Common myeloid progenitor, CD34-positive (primary cell): Measurements from ENCODE around the gene MYH6.
A peak's percentile ranks its signal among the peaks of the same experiment; 100 is the strongest.
"Not testable (repeated sequence)": the region's sequence is repeated elsewhere in the genome, so short reads cannot be mapped to it uniquely, and the experiment has no call there.

Source experiments
- CTCF ChIA-PET: fragments of 350-600 bp; sonication (Branson Sonifier 250); formaldehyde crosslinking; loops from one replicate; lab custom pipeline; 2021; ENCODE audit warnings: antibody characterized with exemption; lab: Charles Lee
- POLR2A ChIA-PET: fragments of 350-600 bp; sonication (Branson Sonifier 250); formaldehyde crosslinking; loops from one replicate; lab custom pipeline; 2021; ENCODE audit warnings: antibody characterized with exemption; lab: Charles Lee
- DNase-seq, 3 donors: peaks; one replicate each; pipeline versions ENCODE4 v3.0.0 to v3.0.0-alpha.2; 2013
- H3K27ac ChIP-seq, 2 experiments: 1 replicate in 1 of 2; 2 replicates in 1 of 2; pipeline ENCODE4 v1.7.0; 2013; ENCODE audit warnings: inconsistent platforms in 2 of 2, low read length in 2 of 2, mild to moderate bottlenecking in 2 of 2, low read depth in 1 of 2, moderate library complexity in 1 of 2; ENCODE audit not compliant: severe bottlenecking in 2 of 2, insufficient read depth in 1 of 2, poor library complexity in 1 of 2
- H3K27me3 ChIP-seq, 5 experiments: replicated peaks in 2 of 5; 1 replicate in 3 of 5; 2 replicates in 2 of 5; pipeline versions ENCODE4 v1.6.1 to v1.7.0; 2013; ENCODE audit warnings: low read length in 4 of 5, mild to moderate bottlenecking in 2 of 5, moderate library complexity in 2 of 5, inconsistent platforms in 1 of 5; ENCODE audit not compliant: insufficient read depth in 5 of 5, control insufficient read depth in 4 of 5
- H3K36me3 ChIP-seq, 4 experiments: 1 replicate in 2 of 4; 2 replicates in 2 of 4; pipeline versions ENCODE4 v1.6.1 to v1.7.0; 2013; ENCODE audit warnings: low read length in 3 of 4, control low read depth in 1 of 4, mild to moderate bottlenecking in 1 of 4; ENCODE audit not compliant: control insufficient read depth in 4 of 4, insufficient read depth in 4 of 4
- H3K4me1 ChIP-seq, 4 experiments: 1 replicate in 3 of 4; 2 replicates in 1 of 4; pipeline versions ENCODE4 v1.6.1 to v1.7.1; 2013; ENCODE audit warnings: low read length in 3 of 4, mild to moderate bottlenecking in 3 of 4, control low read depth in 1 of 4, inconsistent platforms in 1 of 4, moderate library complexity in 1 of 4; ENCODE audit not compliant: control insufficient read depth in 4 of 4, insufficient read depth in 4 of 4; ENCODE audit errors: control extremely low read depth in 1 of 4
- H3K4me3 ChIP-seq, 7 experiments: 1 replicate in 4 of 7; 2 replicates in 3 of 7; pipeline versions ENCODE4 v1.5.1 to v1.7.0; 2013; ENCODE audit warnings: mild to moderate bottlenecking in 7 of 7, low read length in 6 of 7, moderate library complexity in 6 of 7, inconsistent platforms in 2 of 7, low read depth in 2 of 7, control low read depth in 1 of 7; ENCODE audit not compliant: insufficient read depth in 4 of 7, control insufficient read depth in 1 of 7; ENCODE audit errors: extremely low read depth in 1 of 7
- H3K9me3 ChIP-seq, 5 experiments: 1 replicate in 4 of 5; 2 replicates in 1 of 5; pipeline versions ENCODE4 v1.6.1 to v1.7.1; 2013; ENCODE audit warnings: low read length in 4 of 5, mild to moderate bottlenecking in 2 of 5, inconsistent platforms in 1 of 5, low read depth in 1 of 5, moderate library complexity in 1 of 5; ENCODE audit not compliant: control insufficient read depth in 4 of 5, insufficient read depth in 2 of 5; ENCODE audit errors: control extremely low read depth in 1 of 5
- WGBS: methylation state at CpG from one replicate; pipeline ENCODE4 v1.1.5; 2013; ENCODE audit not compliant: insufficient coverage; 5-methylcytosine and 5-hydroxymethylcytosine counted together

The MYH6 gene

GRCh38 chr14:23431486-23431885 lies 23.4 kb upstream of the MYH6 start:
- H3K4me3 ChIP-seq, result no peak overlapping the region
- ChIA-PET POLR2A (no interaction called here), CTCF (no interaction called here)
- no peak for DNase-seq
- no peaks in the 10 kb centered on the region for H3K36me3 ChIP-seq
- no peak overlapping the region for H3K27ac ChIP-seq
- no peaks in the 10 kb centered on the region for H3K9me3 ChIP-seq
- no peaks in the 10 kb centered on the region for H3K4me1 ChIP-seq
- H3K27me3 ChIP-seq, result peaks cover 0 to 5% (median 0%) of the 10 kb centered on the region in 5 experiments
- 94% methylated on average over 9 of the region's 10 CpGs for WGBS

DNA sequence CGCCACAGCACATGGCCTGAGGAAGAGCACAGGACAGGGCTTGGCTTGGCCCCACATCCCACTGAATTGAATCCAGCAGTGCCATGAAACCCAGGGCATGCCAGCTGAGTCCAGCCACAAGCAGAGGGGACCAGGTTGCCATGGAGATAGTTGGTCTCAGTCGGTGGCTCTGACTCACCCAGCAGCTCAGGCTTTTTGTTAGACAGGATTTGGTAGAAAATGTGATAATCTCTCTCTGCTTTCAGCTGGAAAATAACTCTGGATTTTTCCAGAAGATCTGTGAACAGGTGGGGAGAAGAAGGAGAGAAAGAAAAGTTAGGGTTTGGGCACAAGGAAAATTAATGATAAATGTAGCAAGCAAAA lies 22.6 kb upstream of the MYH6 start:
- no peaks in the 10 kb centered on the region for H3K36me3 ChIP-seq
- no peak overlapping the region for H3K4me3 ChIP-seq
- no peaks in the 10 kb centered on the region for H3K4me1 ChIP-seq
- WGBS, result 63% methylated on average over 2 of the region's 2 CpGs
- peaks cover 0 to 5% (median 0%) of the 10 kb centered on the region in 5 experiments for H3K27me3 ChIP-seq
- CTCF ChIA-PET, result no interaction called here
- no peaks in the 10 kb centered on the region for H3K9me3 ChIP-seq
- POLR2A ChIA-PET, result no interaction called here
- DNase-seq, result peak in 2 of 3 donors; percentile 44
- no peak overlapping the region for H3K27ac ChIP-seq

GRCh38 chr14:23430016-23430722 lies 22.1 kb upstream of the MYH6 start:
- Histone ChIP-seq H3K4me1 (no peaks in the 10 kb centered on the region), H3K36me3 (no peaks in the 10 kb centered on the region), H3K9me3 (no peaks in the 10 kb centered on the region), H3K27ac (no peak overlapping the region), H3K27me3 (peaks cover 0 to 5% (median 0%) of the 10 kb centered on the region in 5 experiments), H3K4me3 (no peak overlapping the region)
- no peak for DNase-seq
- 91% methylated on average over 10 of the region's 10 CpGs for WGBS
- CTCF ChIA-PET, result no interaction called here
- POLR2A ChIA-PET, result no interaction called here

- ChIA-PET POLR2A (no interaction called here), CTCF (no interaction called here)
- 97% methylated on average over 8 of the region's 13 CpGs for WGBS
- Histone ChIP-seq H3K27me3 (peaks cover 0 to 5% (median 0%) of the 10 kb centered on the region in 5 experiments), H3K4me1 (no peaks in the 10 kb centered on the region), H3K27ac (no peak overlapping the region), H3K9me3 (no peaks in the 10 kb centered on the region), H3K36me3 (no peaks in the 10 kb centered on the region), H3K4me3 (no peak overlapping the region)
- no peak for DNase-seq
Observed at GRCh38 chr14:23428686-23429495, 20.8 kb upstream of the MYH6 start.

GRCh38 chr14:23425798-23426197 lies 17.7 kb upstream of the MYH6 start:
- H3K9me3 ChIP-seq, POLR2A ChIA-PET, H3K4me3 ChIP-seq, DNase-seq, H3K27me3 ChIP-seq, H3K36me3 ChIP-seq, H3K27ac ChIP-seq, H3K4me1 ChIP-seq: not testable (repeated sequence)
- WGBS, result 64% methylated on average over 5 of the region's 6 CpGs
- CTCF ChIA-PET, result interaction anchor here (1.2 to 1.5 kb wide), 2 partner anchors 9 to 92 kb away, joined by 3 to 5 read pairs; no protein-coding TSS in a partner anchor

DNA sequence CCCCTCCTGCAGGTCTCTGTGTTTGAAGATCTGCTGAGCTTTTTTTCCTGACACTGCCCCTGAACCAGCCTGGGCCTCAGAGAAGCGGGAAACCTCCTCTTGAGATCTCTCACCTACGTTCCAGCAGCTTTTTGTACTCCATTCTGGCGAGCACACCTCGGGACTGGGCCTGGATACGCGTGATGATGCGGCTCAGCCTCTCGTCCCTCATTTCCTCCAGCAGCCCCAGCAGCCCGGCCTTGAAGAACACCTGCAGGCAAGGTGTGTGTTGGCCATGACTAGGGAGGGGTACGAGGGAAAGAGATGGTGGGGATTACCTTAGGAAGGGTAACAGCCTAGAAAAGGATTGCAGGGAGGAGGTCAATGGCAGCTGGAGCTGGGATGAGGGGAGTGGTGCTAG lies 17.1 kb upstream of the MYH6 start:
- POLR2A ChIA-PET, result no interaction called here
- H3K4me1 ChIP-seq, result no peaks in the 10 kb centered on the region
- H3K4me3 ChIP-seq, result no peak overlapping the region
- DNase-seq, result no peak
- CTCF ChIA-PET, result interaction anchor here (1.2 to 1.5 kb wide), 3 partner anchors 8 to 91 kb away, joined by 3 to 5 read pairs (median 5); no protein-coding TSS in a partner anchor
- H3K27me3 ChIP-seq, result peaks cover 0 to 2% (median 0%) of the 10 kb centered on the region in 5 experiments
- H3K27ac ChIP-seq, result no peak overlapping the region
- H3K9me3 ChIP-seq, result no peaks in the 10 kb centered on the region
- no peaks in the 10 kb centered on the region for H3K36me3 ChIP-seq
- 92% methylated on average over 10 of the region's 10 CpGs for WGBS

DNA sequence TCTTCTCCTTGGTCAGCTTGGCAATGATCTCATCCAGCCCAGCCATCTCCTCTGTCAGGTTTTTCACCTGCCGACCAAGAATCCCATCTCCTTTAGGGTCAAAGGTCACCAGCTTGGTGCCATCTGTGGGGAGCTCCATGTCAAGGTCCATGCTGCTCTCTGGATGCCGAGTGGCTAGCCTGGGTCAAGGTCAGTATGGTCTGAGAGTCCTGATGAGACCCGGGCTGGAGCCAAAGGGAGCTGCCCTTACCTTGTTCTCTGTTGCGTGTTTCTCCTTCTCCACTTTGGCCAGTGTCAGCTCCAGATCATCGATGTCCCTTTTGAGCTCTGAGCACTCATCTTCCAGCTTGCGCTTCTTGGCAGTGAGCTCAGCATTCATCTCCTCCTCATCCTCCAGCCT lies 15.6 kb upstream of the MYH6 start:
- no peak overlapping the region for H3K27ac ChIP-seq
- 94% methylated on average over 6 of the region's 6 CpGs for WGBS
- H3K36me3 ChIP-seq, result no peaks in the 10 kb centered on the region
- H3K4me3 ChIP-seq, result no peak overlapping the region
- DNase-seq, result no peak
- POLR2A ChIA-PET, result no interaction called here
- no peaks in the 10 kb centered on the region for H3K27me3 ChIP-seq
- CTCF ChIA-PET, result interaction anchor here (0.7 to 2.5 kb wide), 3 partner anchors 10 to 40 kb away, joined by 3 to 7 read pairs (median 3); no protein-coding TSS in a partner anchor
- H3K4me1 ChIP-seq, result no peaks in the 10 kb centered on the region
- H3K9me3 ChIP-seq, result no peaks in the 10 kb centered on the region
